Right renal pelvis (tissue), 4 donors: ENCODE data around the gene ALPG. TPM values are rescaled to one million over a fixed set of nuclear protein-coding genes. Genes with fewer than 3 reads are reported as not detected.

Experiments used
- DNase-seq, 4 donors: peaks; one replicate each; pipeline ENCODE4 v3.0.0-alpha.2; 2013; ENCODE audit warnings: low read depth in 4 of 4, low spot score in 3 of 4, missing footprints in 1 of 4
- polyA plus RNA-seq, 4 donors: library from polyadenylated mRNA; unstranded; fragments of 120-200 nt; gene quantifications; one replicate each; pipeline ENCODE4 v1.2.1, GENCODE V29; 2013; ENCODE audit not compliant: insufficient read length in 4 of 4

Gene ALPG
- polyA plus RNA-seq, 4 donors, result 0.04 TPM; not detected in 3

DNA sequence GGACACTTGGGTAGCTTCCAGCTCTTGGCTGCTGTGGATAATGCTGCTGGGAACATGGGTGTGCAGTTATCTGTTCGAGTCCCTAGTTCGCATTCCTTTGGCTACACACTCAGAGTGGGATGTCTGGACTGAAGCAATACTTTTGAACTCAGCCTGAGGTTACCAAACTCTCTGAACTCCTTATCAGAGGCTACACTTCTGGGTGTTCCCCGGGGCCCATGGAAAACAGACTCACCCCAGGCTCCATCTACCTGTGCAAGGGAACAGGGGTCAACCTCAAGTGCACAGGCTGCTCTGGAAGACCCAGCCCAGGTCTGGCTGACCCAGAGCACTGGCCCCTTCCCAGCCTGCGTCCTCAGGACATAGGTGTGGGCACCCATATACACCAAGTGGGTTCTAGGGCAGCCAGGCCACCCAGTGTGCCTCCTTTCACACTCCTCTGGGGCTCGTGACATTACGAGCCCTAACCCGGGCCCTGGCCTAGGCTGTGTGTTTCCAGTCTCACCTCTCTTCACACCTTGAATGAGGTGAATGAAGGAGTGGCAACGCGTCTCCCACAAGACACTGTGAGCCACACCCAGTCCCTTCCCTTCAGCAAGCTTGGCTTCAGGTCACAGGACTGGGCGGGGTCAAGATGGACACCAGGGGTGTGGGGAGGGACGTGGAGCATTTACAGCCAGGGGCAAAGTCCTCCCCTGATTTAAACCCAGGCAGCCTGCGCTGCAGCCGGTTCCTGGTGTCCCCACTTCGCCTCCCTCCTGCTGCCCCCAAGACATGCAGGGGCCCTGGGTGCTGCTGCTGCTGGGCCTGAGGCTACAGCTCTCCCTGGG, 49.0 kb downstream of the ALPG start, which contains the start of gene ALPI:
Gene ALPI (plus strand): TSS at position 728 of the 830 bp plus-strand sequence. CDS start 47 bp downstream, at position 775.
- DNase-seq, result no peak

DNA sequence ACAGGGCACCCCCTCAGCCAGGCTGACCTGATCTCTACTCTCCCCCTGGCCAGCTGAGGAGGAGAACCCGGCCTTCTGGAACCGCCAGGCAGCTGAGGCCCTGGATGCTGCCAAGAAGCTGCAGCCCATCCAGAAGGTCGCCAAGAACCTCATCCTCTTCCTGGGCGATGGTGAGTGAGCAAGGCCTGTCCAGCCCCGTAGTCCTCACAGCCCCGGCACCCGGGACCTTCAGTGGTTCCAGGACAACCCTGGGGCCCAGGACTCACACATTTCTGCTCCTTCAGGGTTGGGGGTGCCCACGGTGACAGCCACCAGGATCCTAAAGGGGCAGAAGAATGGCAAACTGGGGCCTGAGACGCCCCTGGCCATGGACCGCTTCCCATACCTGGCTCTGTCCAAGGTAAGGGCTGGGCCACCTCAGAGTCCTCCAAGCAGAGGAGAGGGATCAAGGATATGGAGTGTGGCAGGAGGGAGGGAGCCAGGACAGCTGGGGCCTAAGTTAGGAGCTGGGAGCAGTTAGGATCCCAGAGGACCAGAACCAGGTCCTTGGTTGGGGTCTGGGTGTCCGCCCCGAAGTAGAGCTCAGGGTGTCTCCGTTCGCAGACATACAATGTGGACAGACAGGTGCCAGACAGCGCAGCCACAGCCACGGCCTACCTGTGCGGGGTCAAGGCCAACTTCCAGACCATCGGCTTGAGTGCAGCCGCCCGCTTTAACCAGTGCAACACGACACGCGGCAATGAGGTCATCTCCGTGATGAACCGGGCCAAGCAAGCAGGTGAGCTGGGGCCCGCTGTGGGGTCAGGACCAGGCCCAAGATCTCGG, 49.9 kb downstream of the ALPG start:
- no peak for DNase-seq

DNA sequence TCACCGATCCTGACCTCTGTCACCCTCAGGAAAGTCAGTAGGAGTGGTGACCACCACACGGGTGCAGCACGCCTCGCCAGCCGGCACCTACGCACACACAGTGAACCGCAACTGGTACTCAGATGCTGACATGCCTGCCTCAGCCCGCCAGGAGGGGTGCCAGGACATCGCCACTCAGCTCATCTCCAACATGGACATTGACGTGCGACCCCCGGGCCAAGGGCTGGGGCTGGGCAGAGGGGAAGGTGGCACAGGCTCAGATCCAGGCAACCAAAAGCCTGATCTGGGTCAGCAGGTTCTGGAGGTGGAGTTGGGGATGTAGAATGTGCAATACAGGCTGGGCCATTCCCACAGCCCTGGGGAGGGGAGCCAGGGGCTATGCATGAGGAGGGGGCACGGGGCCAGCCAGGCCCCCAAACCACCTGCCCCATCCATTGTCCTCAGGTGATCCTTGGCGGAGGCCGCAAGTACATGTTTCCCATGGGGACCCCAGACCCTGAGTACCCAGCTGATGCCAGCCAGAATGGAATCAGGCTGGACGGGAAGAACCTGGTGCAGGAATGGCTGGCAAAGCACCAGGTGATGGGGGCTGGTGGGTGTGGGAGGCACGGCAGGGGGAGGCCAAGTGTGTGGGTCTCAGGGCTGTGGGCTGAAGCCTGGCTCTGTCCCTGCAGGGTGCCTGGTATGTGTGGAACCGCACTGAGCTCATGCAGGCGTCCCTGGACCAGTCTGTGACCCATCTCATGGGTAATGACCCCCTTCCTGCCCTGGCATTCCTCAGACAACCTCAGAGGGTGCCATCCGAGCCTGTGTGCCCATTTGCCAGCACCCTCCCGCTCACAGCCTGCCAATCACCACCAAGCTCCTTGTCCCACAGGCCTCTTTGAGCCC, 50.7 kb downstream of the ALPG start:
- DNase-seq, result no peak

DNA sequence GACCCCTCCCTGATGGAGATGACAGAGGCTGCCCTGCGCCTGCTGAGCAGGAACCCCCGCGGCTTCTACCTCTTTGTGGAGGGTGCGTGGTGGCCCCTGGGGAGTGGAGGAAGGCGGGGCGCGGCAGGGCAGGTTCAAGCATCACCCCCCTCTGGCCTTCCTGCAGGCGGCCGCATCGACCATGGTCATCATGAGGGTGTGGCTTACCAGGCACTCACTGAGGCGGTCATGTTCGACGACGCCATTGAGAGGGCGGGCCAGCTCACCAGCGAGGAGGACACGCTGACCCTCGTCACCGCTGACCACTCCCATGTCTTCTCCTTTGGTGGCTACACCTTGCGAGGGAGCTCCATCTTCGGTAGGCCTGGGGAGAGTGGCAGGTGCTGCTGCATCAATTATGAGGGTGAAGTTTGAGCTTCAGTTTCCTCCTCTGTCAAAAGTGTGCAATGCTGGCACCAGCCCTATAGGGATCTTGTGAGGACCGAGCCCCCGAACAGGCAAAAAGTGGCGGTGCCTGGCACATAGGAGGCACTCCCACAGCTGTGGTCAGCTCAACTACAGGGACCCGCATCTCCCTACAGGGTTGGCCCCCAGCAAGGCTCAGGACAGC, 51.5 kb downstream of the ALPG start:
- DNase-seq, result no peak

DNA sequence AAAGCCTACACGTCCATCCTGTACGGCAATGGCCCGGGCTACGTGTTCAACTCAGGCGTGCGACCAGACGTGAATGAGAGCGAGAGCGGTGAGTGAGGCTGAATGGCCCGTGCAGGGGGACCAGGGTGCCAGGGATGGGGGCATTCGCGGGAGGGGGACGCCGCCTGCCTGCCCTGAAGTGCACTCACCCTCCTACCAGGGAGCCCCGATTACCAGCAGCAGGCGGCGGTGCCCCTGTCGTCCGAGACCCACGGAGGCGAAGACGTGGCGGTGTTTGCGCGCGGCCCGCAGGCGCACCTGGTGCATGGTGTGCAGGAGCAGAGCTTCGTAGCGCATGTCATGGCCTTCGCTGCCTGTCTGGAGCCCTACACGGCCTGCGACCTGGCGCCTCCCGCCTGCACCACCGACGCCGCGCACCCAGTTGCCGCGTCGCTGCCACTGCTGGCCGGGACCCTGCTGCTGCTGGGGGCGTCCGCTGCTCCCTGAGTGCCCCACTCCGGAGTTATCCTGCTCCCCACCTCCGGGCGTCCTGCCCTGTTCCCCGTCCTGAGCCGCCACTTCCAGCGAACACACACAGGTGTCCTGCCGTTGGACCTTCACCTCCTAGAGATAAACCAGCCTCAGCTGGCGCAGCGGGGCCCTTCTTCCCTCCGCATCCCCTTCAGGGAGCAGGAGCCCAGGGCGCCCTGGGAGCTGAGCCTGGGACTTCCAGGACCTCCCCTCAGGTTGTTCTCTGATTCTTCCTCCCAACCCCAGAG, 52.2 kb downstream of the ALPG start:
- no peak for DNase-seq

DNA sequence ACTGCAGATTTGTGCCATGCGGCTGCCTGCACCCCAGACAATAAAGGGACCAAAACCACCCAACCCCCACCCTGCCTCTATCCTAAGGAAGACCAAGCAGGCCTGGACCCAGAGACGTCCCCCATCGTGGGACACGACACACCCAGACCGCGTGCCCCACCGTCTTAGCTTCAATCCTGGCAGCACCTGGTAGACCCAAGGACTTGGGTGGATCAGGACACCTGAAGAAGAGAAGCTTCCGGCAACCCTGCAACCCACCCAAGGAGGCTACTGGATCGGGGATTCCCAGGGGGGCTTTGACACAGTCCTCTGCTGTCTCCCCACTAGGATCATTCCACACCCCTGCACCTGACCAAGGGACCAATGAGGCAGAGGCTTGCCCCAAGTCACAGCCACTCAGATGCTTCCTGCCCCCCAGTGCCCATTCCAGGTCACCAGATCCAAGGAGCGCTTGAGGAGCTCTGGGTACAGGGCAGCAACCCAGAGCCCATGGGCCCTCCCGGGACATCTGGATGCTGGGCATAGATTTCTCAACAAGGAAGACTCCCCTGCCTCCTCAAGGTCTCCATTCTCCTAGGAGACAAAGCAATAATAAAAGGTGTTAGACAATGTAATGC, 52.9 kb downstream of the ALPG start:
- no peak for DNase-seq

DNA sequence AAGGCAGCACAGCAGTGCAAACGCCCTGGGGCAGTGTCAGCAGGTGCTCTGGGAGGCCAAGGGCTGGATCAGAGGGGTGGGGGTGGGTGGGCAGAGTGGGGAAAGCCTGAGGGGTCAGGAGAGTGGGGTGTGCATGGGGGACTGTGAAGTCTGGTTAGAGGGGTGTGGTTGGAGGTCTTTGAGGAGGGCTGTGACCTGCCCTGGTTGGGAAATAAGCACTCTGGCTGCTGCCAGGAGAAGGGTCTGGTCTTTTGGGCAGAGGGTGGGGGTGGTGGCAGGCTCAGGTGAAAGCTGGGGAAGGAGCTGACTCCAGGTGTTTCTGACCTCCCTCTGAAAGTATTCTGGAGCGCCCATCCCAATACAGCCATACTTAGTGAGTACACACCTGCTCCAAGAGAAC, 53.5 kb downstream of the ALPG start:
- no peak for DNase-seq

Other genes starting within 250 kb of the ALPG start
- not detected for gene ALPP, start 28.1 kb upstream of the ALPG start, polyA plus RNA-seq
- under 1 TPM in 2 of 4 donors, not detected in 2; 0.06 to 0.10 TPM for gene ALPI, start 49.3 kb downstream of the ALPG start, polyA plus RNA-seq
- gene ECEL1, start 81.0 kb downstream of the ALPG start, polyA plus RNA-seq, result 10 to 100 TPM in 3 of 4 donors, 1 to 10 TPM in 1; 4.7 to 19.4 (median 12.5) TPM
- gene PRSS56, start 113.5 kb downstream of the ALPG start, polyA plus RNA-seq, result under 1 TPM in 1 of 4 donors, not detected in 3; 0.23 TPM
- under 1 TPM; 0.32 to 0.65 (median 0.39) TPM for gene CHRND, start 119.3 kb downstream of the ALPG start, polyA plus RNA-seq
- 1 to 10 TPM in 2 of 4 donors, under 1 TPM in 2; 0.81 to 1.1 (median 1.0) TPM for gene CHRNG, start 132.8 kb downstream of the ALPG start, polyA plus RNA-seq
- gene TIGD1, start 143.7 kb downstream of the ALPG start, polyA plus RNA-seq, result 10 to 100 TPM; 10.9 to 14.4 (median 13.8) TPM
- gene EIF4E2, start 143.8 kb downstream of the ALPG start, polyA plus RNA-seq, result 100 to 1,000 TPM in 3 of 4 donors, 10 to 100 TPM in 1; 99.0 to 102 (median 101) TPM
- gene EFHD1, start 226.8 kb downstream of the ALPG start, polyA plus RNA-seq, result 10 to 100 TPM; 61.8 to 96.1 (median 87.6) TPM